Naive B cell (primary cell): ENCODE data around the gene USP34. TPM values are rescaled to one million over a fixed set of nuclear protein-coding genes. Genes with fewer than 3 reads are reported as not detected.

Experiments
- ATAC-seq, 2 donors: fragments of 150-1000 bp; cut with Tn5 transposase; 2 replicates each; pipeline ENCODE4 v1.10.0; 2021; ENCODE audit warnings: low read depth in 2 of 2, mild to moderate bottlenecking in 2 of 2, moderate library complexity in 2 of 2
- DNase-seq: peaks from one replicate; pipeline ENCODE4 v3.0.0; 2022
- H3K27ac Mint-ChIP-seq, 6 donors: one replicate each; pipeline ENCODE4 v1.8.0; 2020 to 2022; ENCODE audit warnings: mild to moderate bottlenecking in 6 of 6, mixed read lengths in 6 of 6, moderate library complexity in 5 of 6, inconsistent platforms in 2 of 6
- H3K27me3 Mint-ChIP-seq, 3 donors: one replicate each; pipeline ENCODE4 v1.8.0; 2021 to 2022; ENCODE audit warnings: mixed read lengths in 3 of 3, mild to moderate bottlenecking in 1 of 3
- H3K36me3 Mint-ChIP-seq, 2 donors: one replicate each; pipeline ENCODE4 v1.8.0; 2020 to 2022; ENCODE audit warnings: mixed read lengths in 2 of 2, inconsistent platforms in 1 of 2, mild to moderate bottlenecking in 1 of 2
- H3K4me1 Mint-ChIP-seq, 3 donors: one replicate each; pipeline ENCODE4 v1.8.0; 2020 to 2022; ENCODE audit warnings: mixed read lengths in 3 of 3, inconsistent platforms in 1 of 3, mild to moderate bottlenecking in 1 of 3, moderate library complexity in 1 of 3
- H3K4me3 Mint-ChIP-seq, 8 donors: one replicate each; pipeline ENCODE4 v1.8.0; 2020 to 2022; ENCODE audit warnings: mild to moderate bottlenecking in 8 of 8, mixed read lengths in 8 of 8, moderate library complexity in 8 of 8, inconsistent platforms in 2 of 8
- H3K9me3 Mint-ChIP-seq, 7 donors: one replicate each; pipeline ENCODE4 v1.8.0; 2020 to 2022; ENCODE audit warnings: mixed read lengths in 7 of 7, mild to moderate bottlenecking in 5 of 7, inconsistent platforms in 2 of 7, moderate library complexity in 1 of 7
- polyA plus RNA-seq, 6 donors: library from polyadenylated mRNA; unstranded; fragments of 300-500 nt; fragmentation: Illumina TruSeq; gene quantifications; one replicate each; pipeline ENCODE4 v1.2.3, GENCODE V29; 2021; ENCODE audit warnings: low read depth in 6 of 6

The USP34 gene, protein sequence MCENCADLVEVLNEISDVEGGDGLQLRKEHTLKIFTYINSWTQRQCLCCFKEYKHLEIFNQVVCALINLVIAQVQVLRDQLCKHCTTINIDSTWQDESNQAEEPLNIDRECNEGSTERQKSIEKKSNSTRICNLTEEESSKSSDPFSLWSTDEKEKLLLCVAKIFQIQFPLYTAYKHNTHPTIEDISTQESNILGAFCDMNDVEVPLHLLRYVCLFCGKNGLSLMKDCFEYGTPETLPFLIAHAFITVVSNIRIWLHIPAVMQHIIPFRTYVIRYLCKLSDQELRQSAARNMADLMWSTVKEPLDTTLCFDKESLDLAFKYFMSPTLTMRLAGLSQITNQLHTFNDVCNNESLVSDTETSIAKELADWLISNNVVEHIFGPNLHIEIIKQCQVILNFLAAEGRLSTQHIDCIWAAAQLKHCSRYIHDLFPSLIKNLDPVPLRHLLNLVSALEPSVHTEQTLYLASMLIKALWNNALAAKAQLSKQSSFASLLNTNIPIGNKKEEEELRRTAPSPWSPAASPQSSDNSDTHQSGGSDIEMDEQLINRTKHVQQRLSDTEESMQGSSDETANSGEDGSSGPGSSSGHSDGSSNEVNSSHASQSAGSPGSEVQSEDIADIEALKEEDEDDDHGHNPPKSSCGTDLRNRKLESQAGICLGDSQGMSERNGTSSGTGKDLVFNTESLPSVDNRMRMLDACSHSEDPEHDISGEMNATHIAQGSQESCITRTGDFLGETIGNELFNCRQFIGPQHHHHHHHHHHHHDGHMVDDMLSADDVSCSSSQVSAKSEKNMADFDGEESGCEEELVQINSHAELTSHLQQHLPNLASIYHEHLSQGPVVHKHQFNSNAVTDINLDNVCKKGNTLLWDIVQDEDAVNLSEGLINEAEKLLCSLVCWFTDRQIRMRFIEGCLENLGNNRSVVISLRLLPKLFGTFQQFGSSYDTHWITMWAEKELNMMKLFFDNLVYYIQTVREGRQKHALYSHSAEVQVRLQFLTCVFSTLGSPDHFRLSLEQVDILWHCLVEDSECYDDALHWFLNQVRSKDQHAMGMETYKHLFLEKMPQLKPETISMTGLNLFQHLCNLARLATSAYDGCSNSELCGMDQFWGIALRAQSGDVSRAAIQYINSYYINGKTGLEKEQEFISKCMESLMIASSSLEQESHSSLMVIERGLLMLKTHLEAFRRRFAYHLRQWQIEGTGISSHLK (N-terminal part only)
- 10 to 100 TPM; 16.1 to 26.9 (median 21.4) TPM for polyA plus RNA-seq

DNA sequence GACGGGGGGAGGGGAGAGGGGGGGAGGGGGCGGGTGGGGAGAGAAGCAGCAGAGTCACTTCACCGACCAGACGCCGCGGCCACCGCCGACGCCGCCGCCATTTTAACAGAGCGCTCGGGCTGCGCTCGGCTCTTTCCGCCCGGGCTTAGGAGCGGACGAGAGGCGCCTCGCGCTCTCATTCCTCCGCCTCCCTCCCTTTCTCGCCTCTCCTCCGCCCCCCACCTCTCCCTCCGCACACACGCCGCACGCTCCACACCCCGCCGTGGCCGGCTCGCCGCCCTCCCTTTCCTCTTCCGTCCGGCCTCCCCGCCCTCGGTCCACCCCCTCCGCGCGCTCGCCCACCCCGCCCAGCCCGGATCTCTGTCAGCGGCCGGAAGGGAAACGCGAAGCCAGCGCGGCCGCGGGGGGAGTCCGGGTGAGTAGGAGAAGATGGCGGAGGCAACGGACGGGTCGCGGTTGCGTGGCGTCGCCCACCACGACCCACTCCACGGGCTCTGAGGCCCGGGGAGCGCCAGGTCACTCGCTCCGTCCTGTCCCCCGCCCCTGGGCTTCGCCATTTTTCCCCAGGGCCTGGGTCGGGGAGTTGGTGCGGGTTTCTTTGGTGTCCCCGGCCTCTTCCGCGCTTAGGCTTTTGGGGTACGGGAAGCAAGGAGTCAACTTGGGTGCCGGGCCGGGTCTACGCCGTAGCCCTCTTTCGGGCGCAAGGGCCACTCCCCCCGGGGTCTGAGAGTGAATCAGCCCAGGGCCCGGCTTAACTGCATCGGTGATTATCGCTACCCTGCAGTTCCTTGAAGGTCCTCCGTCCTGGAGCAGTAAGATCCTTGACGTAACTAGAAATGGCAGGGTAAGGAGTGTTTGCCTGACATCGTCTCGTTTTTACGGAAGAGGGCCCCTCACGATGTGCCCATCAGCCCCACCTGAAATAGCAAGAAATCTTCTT, at the start of gene USP34:
USP34 (minus strand) TSS at position 123 of the 940 bp plus-strand sequence. CDS start 395 bp downstream, outside the sequence.
- peak within 1 kb of the TSS; percentile 87 to 98 (median 96) for H3K4me3 Mint-ChIP-seq
- H3K27me3 Mint-ChIP-seq: no peaks in the 10 kb centered on the region
- peak within 1 kb of the TSS; percentile 97 to 100 (median 99) for H3K27ac Mint-ChIP-seq
- no peaks in the 10 kb centered on the region for H3K9me3 Mint-ChIP-seq
- no peaks in the 10 kb centered on the region for H3K36me3 Mint-ChIP-seq
- ATAC-seq (peak; percentile 78), DNase-seq (peak; percentile 87)
- H3K4me1 Mint-ChIP-seq: peaks cover 16 to 44% (median 23%) of the 10 kb centered on the region in 3 donors

DNA sequence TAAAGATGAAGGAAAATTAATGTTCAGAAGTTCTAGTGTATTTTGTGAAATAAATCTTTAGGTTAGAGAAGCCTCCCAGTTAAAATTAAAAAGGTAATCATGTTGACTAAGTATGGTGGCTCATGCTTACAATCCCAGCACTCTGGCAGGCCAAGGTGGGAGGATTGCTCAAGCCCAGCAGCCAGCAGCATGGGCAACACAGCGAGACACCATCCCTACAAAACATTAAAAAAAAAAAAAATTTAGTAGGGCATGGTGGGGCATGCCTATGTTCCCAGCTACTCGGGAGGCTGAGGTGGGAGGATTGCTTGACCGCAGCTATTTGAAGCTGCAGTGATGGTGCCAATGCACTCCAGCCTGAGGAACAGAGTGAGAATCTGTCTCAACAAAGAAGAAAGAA, 49.4 kb upstream of the USP34 start:
- Mint-ChIP-seq H3K27ac (peak overlapping the region in 2 of 6 donors; percentile 64 to 66), H3K36me3 (peaks cover 0 to 9% of the 10 kb centered on the region in 2 donors), H3K9me3 (no peaks in the 10 kb centered on the region), H3K4me1 (peaks cover 0 to 12% (median 0%) of the 10 kb centered on the region in 3 donors), H3K4me3 (no peak overlapping the region), H3K27me3 (no peaks in the 10 kb centered on the region)
- no peak for DNase-seq
- no peak for ATAC-seq

DNA sequence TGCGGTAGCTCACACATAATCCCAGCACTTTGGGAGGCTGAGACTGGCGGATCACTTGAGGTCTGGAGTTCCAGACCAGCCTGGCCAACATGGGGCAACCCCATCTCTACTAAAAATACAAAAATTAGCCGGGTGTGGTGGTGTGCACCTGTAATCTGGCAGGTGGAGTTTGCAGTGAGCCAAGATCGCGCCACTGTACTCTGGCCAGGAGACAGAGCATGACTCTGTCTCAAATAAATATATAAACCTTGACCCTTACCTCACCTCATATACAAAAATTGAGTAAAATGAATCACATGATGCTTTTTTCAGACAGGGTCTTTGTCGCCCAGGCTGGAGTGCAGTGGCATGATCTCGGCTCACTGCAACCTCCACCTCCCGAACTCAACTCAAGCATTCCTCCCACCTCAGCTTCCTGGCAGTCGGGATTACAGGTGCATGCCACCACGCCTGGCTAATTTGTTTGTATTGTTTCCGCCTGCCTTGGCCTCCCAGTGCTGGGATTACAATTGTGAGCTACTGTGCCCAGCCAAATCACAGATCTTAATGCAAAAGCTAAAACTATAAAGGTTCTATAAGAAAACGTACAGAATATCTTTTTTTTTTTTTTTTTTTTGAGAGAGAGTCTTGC, 42.0 kb upstream of the USP34 start:
- peaks cover 0 to 9% (median 8%) of the 10 kb centered on the region in 3 donors for H3K4me1 Mint-ChIP-seq
- ATAC-seq (no peak), DNase-seq (no peak)
- H3K27ac Mint-ChIP-seq: peak overlapping the region in 4 of 6 donors; percentile 58 to 96 (median 81)
- H3K9me3 Mint-ChIP-seq: no peaks in the 10 kb centered on the region
- H3K36me3 Mint-ChIP-seq: peaks cover 0 to 18% of the 10 kb centered on the region in 2 donors
- no peaks in the 10 kb centered on the region for H3K27me3 Mint-ChIP-seq
- no peak overlapping the region for H3K4me3 Mint-ChIP-seq

DNA sequence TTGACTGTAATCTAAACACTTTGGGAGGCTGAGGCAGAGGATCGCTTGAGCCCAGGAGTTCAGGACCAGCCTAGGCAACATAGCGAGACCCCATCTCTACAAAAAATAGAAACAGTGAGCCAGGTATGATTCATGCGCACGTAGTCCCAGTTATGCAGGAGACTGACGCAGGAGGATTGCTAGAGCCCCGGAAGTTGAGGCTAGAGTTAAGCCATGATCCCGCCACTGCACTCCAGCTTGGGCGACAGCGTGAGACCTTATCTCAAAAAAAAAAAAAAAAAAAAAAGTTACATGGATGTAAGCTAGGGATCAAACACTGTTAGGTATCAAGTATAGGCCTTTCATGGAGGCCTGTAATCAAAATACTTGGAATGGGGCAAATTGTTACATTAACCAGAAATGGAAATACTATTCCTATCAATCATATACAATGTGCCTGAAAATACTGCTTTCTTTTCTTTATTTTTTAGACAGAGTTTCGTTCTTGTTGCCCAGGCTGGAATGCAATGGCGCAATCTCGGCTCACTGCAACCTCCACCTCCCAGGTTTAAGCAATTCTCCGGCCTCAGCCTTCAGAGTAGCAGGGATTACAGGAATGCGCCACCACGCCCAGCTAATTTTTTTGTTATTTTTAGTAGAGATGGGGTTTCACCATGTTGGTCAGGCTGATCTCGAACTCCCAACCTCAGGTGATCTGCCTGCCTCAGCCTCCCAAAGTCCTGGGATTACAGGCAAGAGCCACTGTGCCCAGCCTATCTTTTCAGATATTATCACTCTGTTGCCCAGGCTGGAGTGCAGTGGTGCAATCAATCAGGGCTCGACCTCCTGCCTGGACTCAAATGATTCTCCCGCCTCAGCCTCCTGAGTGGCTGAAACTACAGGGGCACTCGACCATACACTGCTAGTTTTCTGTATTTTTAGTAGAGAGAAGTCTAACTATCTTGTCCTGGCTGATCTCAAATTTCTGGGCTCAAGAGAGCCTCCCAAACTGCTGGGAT, 40.1 kb upstream of the USP34 start:
- DNase-seq (no peak), ATAC-seq (no peak)
- no peaks in the 10 kb centered on the region for H3K9me3 Mint-ChIP-seq
- peaks cover 0 to 14% of the 10 kb centered on the region in 2 donors for H3K36me3 Mint-ChIP-seq
- no peak overlapping the region for H3K4me3 Mint-ChIP-seq
- no peaks in the 10 kb centered on the region for H3K27me3 Mint-ChIP-seq
- H3K27ac Mint-ChIP-seq: peak overlapping the region in 3 of 6 donors; percentile 63 to 90 (median 78)
- H3K4me1 Mint-ChIP-seq: peaks cover 0 to 15% (median 11%) of the 10 kb centered on the region in 3 donors

DNA sequence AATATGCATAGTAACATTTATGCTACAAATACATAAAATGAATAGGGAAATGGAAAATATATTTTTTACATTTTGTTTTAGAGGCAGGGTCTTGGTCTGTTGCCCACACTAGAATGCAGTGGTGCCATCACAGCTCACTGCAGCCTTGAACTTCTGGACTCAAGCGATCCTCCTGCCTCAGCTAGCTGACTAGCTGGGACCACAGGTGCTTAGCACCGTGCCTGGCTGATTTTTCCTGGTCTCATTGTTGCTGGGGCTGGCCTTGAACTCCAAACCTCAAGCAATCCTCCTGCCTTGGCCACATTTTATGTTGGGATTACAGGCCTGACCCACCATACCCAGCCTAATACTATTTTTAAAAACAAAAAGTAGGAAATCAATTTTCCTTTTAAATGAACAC, 34.1 kb upstream of the USP34 start:
- H3K36me3 Mint-ChIP-seq: peaks cover 0 to 11% of the 10 kb centered on the region in 2 donors
- peak overlapping the region in 1 of 6 donors; percentile 50 for H3K27ac Mint-ChIP-seq
- no peaks in the 10 kb centered on the region for H3K9me3 Mint-ChIP-seq
- H3K4me1 Mint-ChIP-seq: peaks cover 0 to 15% (median 7%) of the 10 kb centered on the region in 3 donors
- H3K4me3 Mint-ChIP-seq: no peak overlapping the region
- DNase-seq: no peak
- H3K27me3 Mint-ChIP-seq: no peaks in the 10 kb centered on the region
- ATAC-seq: no peak

DNA sequence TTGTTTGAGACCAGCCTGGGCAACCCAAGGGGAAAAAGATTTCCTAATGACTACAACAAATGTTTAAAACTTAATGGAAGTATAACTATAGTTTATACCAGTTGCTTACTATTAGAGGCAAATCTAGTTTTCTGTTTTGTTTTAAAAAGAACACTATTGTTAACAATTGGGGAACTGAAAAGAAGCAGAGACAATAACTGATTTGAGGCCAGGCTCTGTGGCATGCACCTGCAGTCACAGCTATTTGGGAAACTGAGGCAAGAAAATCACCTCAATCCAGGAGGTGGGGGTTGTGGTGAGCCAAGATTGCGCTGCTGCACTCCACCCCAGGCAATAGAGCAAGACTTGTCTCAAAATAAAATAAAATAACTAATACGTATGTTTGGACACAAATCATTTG, 28.2 kb upstream of the USP34 start:
- peak overlapping the region in 1 of 8 donors; percentile 47 for H3K4me3 Mint-ChIP-seq
- ATAC-seq (no peak), DNase-seq (no peak)
- H3K27ac Mint-ChIP-seq: no peak overlapping the region
- H3K4me1 Mint-ChIP-seq: peaks cover 5 to 8% (median 6%) of the 10 kb centered on the region in 3 donors
- H3K27me3 Mint-ChIP-seq: no peaks in the 10 kb centered on the region
- no peaks in the 10 kb centered on the region for H3K9me3 Mint-ChIP-seq
- peaks cover 0 to 16% of the 10 kb centered on the region in 2 donors for H3K36me3 Mint-ChIP-seq

DNA sequence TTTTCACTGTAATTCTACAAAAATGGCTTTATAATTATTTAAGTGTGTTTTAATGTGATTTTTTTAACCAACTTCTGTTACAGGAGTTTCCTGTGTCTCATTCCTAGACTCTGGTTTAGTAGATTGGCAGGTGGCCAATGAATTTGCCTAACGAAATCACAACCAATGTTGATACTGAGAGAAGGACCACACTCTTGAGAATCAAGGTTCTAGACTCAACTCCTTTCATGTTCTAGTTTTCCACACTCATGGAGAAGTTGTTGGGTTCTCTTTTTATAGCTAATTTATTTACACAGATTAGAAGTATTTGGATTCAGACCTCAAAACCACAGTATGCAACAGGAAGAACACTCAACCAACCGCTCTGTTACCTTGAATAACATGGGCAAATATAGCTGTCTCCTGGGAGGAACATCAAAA, 22.6 kb upstream of the USP34 start:
- ATAC-seq: no peak
- Mint-ChIP-seq H3K4me3 (peak overlapping the region in 1 of 8 donors; percentile 32), H3K4me1 (peaks cover 8 to 12% (median 12%) of the 10 kb centered on the region in 3 donors), H3K9me3 (no peaks in the 10 kb centered on the region), H3K27me3 (no peaks in the 10 kb centered on the region), H3K36me3 (peaks cover 0 to 15% of the 10 kb centered on the region in 2 donors), H3K27ac (peak overlapping the region in 4 of 6 donors; percentile 34 to 92 (median 65))
- no peak for DNase-seq

DNA sequence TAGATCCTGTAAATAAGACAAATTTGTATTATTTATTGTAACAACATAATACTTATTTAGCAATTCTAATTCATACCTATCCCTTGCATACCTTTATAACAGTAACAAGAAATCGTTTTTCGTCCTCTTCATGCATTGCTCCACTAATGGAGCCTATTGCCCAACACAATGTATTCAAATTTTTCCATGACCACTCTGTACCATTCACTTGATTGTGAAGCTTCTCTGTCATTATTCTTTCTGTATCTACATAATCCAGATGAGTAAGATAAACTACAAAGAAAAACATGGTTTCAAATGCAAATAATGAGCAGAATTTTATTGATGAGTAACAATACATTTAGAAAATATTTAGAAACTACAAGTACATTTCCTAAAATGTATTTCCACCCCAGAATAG, 21.6 kb upstream of the USP34 start:
- Mint-ChIP-seq H3K4me3 (no peak overlapping the region), H3K27ac (peak overlapping the region in 1 of 6 donors; percentile 34)

DNA sequence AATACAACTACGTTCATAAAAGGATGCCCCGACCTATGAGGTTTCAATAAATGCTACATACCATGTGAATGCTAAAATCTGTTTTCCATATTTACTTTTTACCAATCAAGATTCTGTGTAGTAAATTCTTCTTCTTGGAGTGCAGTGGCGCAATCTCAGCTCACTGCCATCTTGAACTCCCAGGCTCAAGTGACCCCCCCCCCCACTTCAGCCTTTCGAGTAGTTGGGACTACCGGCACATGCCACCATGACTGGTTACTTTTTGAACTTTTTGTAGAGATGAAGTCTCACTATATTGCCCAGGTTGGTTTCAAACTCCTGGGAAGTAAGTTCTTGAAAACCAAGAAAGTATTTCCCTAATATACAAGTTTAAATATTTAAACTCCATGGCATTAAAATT, 14.4 kb upstream of the USP34 start:
- H3K27ac Mint-ChIP-seq: peak overlapping the region in 1 of 6 donors; percentile 24
- H3K27me3 Mint-ChIP-seq: no peaks in the 10 kb centered on the region
- DNase-seq (no peak), ATAC-seq (no peak)
- H3K9me3 Mint-ChIP-seq: no peaks in the 10 kb centered on the region
- H3K4me1 Mint-ChIP-seq: no peaks in the 10 kb centered on the region
- H3K4me3 Mint-ChIP-seq: no peak overlapping the region
- H3K36me3 Mint-ChIP-seq: peaks cover 10% of the 10 kb centered on the region in 2 donors

More for the DNA sequence above, 21.6 kb upstream of the USP34 start:
- DNase-seq: no peak
- Mint-ChIP-seq H3K4me1 (peaks cover 8 to 12% (median 12%) of the 10 kb centered on the region in 3 donors), H3K27me3 (no peaks in the 10 kb centered on the region), H3K36me3 (peaks cover 0 to 23% of the 10 kb centered on the region in 2 donors), H3K9me3 (no peaks in the 10 kb centered on the region)
- ATAC-seq: no peak

DNA sequence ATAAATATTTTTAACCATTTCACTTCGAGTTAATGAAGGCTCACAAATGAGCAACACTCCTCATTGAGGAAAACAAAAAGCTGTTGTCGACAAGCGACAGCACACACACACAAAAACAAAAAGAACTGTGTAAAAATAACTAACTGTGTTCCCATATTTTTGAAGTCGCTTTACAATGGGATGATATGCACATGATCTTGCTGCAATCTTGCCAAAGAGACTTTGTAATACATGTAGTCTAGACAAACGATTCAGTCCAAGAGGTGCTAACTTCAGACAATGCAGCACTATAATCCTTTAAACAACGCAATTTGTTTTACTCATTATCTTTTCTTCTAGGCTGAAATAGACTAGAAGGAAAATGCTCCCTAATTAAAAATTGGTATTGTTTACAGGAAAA, 7.2 kb upstream of the USP34 start:
- Mint-ChIP-seq H3K27ac (peak overlapping the region in 1 of 6 donors; percentile 51), H3K36me3 (peaks cover 0 to 2% of the 10 kb centered on the region in 2 donors), H3K27me3 (no peaks in the 10 kb centered on the region), H3K4me1 (peaks cover 0 to 9% (median 0%) of the 10 kb centered on the region in 3 donors), H3K4me3 (no peak overlapping the region), H3K9me3 (no peaks in the 10 kb centered on the region)
- ATAC-seq (no peak), DNase-seq (no peak)
